ENCODE results near the gene SMIM44. TPM values are rescaled to one million over a fixed set of nuclear protein-coding genes. Genes with fewer than 3 reads are reported as not detected.

SMIM44 gene
- total and polyA plus RNA-seq, 9 of the 15 experiments (the other 6 are each of a cell fraction or from before 2014, with no cell fraction given) = not detected

DNA sequence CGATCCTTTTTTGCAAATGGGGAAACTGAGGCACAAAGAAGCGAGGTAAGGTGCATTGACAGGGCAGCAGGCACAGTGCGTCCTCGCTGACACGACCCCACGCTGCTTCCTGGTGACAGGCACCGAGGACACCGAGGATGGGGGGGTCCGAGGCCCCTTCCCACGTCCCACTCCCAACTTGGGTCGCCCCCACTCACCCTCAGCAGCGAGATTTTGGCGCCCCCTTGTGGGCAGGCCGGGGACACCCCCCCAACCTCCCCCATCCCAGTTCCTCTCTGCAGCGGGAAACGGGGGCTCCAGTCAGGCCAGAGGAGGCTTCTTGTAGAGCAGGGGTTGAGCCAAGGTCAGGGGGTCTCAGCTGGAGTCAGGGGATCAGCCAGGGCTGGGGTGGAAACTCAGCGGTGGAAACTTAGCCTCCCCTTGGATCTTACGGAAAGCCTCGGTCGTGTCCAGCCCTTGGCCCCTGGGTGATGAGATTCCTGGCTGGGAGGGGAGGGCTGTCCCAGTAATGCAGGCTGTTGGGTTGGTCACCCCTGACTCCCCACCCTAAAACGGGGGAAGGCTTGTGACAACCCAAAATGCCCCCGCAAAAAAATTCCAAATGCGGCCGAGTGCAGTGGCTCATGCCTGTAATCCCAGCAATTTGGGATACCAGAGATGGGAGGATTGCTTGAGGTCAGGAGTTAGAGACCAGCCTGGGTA lies 11.1 kb downstream of the SMIM44 start (continued):
- TF ChIP-seq, protein P1, sequence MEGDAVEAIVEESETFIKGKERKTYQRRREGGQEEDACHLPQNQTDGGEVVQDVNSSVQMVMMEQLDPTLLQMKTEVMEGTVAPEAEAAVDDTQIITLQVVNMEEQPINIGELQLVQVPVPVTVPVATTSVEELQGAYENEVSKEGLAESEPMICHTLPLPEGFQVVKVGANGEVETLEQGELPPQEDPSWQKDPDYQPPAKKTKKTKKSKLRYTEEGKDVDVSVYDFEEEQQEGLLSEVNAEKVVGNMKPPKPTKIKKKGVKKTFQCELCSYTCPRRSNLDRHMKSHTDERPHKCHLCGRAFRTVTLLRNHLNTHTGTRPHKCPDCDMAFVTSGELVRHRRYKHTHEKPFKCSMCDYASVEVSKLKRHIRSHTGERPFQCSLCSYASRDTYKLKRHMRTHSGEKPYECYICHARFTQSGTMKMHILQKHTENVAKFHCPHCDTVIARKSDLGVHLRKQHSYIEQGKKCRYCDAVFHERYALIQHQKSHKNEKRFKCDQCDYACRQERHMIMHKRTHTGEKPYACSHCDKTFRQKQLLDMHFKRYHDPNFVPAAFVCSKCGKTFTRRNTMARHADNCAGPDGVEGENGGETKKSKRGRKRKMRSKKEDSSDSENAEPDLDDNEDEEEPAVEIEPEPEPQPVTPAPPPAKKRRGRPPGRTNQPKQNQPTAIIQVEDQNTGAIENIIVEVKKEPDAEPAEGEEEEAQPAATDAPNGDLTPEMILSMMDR (IDR thresholded peaks at IDR 0.05 in 2 of 3, conservative IDR thresholded peaks at IDR 0.05 in 1 of 3; ENCODE audit: insufficient read depth in 2 of 3, low read depth in 1 of 3, low read length in 3 of 3) = peak; percentile 73 to 89 (median 88)
- TF ChIP-seq GATAD2A (IDR thresholded peaks at IDR 0.05) = no peak
- no peak for TF ChIP-seq MEF2D (tag; conservative IDR thresholded peaks at IDR 0.05; ENCODE audit: low read depth)
- no peak for TF ChIP-seq ZNF75A (CRISPR knock-in tag; IDR thresholded peaks at IDR 0.05)
- TF ChIP-seq, protein P2, sequence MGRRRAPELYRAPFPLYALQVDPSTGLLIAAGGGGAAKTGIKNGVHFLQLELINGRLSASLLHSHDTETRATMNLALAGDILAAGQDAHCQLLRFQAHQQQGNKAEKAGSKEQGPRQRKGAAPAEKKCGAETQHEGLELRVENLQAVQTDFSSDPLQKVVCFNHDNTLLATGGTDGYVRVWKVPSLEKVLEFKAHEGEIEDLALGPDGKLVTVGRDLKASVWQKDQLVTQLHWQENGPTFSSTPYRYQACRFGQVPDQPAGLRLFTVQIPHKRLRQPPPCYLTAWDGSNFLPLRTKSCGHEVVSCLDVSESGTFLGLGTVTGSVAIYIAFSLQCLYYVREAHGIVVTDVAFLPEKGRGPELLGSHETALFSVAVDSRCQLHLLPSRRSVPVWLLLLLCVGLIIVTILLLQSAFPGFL (CRISPR knock-in tag; IDR thresholded peaks at IDR 0.05) = no peak
- no peak for TF ChIP-seq ZNF76 (CRISPR knock-in tag; IDR thresholded peaks at IDR 0.05; ENCODE audit: borderline replicate concordance)
- no peak for TF ChIP-seq EWSR1 (IDR thresholded peaks at IDR 0.05; ENCODE audit: borderline replicate concordance, low read depth, partially characterized antibody)
- TF ChIP-seq FOXK1 (CRISPR knock-in tag; IDR thresholded peaks at IDR 0.05; ENCODE audit: borderline replicate concordance) = no peak
- TF ChIP-seq TGIF2 (CRISPR knock-in tag; IDR thresholded peaks at IDR 0.05) = no peak
- no peak for TF ChIP-seq HCFC1 (IDR thresholded peaks at IDR 0.05; ENCODE audit: low read depth, low read length)
- no peak for TF ChIP-seq ETV6 (IDR thresholded peaks at IDR 0.05; ENCODE audit: borderline replicate concordance in 1 of 2, low read depth in 2 of 2, low read length in 1 of 2)
- TF ChIP-seq ETV6 (CRISPR knock-in tag; IDR thresholded peaks at IDR 0.05; ENCODE audit: borderline replicate concordance) = no peak
- TF ChIP-seq, protein P3, sequence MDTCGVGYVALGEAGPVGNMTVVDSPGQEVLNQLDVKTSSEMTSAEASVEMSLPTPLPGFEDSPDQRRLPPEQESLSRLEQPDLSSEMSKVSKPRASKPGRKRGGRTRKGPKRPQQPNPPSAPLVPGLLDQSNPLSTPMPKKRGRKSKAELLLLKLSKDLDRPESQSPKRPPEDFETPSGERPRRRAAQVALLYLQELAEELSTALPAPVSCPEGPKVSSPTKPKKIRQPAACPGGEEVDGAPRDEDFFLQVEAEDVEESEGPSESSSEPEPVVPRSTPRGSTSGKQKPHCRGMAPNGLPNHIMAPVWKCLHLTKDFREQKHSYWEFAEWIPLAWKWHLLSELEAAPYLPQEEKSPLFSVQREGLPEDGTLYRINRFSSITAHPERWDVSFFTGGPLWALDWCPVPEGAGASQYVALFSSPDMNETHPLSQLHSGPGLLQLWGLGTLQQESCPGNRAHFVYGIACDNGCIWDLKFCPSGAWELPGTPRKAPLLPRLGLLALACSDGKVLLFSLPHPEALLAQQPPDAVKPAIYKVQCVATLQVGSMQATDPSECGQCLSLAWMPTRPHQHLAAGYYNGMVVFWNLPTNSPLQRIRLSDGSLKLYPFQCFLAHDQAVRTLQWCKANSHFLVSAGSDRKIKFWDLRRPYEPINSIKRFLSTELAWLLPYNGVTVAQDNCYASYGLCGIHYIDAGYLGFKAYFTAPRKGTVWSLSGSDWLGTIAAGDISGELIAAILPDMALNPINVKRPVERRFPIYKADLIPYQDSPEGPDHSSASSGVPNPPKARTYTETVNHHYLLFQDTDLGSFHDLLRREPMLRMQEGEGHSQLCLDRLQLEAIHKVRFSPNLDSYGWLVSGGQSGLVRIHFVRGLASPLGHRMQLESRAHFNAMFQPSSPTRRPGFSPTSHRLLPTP (IDR thresholded peaks at IDR 0.05; ENCODE audit: borderline replicate concordance, extremely low read depth, insufficient read length) = no peak
- TF ChIP-seq, protein P4, sequence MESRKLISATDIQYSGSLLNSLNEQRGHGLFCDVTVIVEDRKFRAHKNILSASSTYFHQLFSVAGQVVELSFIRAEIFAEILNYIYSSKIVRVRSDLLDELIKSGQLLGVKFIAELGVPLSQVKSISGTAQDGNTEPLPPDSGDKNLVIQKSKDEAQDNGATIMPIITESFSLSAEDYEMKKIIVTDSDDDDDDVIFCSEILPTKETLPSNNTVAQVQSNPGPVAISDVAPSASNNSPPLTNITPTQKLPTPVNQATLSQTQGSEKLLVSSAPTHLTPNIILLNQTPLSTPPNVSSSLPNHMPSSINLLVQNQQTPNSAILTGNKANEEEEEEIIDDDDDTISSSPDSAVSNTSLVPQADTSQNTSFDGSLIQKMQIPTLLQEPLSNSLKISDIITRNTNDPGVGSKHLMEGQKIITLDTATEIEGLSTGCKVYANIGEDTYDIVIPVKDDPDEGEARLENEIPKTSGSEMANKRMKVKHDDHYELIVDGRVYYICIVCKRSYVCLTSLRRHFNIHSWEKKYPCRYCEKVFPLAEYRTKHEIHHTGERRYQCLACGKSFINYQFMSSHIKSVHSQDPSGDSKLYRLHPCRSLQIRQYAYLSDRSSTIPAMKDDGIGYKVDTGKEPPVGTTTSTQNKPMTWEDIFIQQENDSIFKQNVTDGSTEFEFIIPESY (CRISPR knock-in tag; IDR thresholded peaks at IDR 0.05) = no peak
- TF ChIP-seq ZNF224 (CRISPR knock-in tag; IDR thresholded peaks at IDR 0.05) = no peak
- TF ChIP-seq ZNF766 (CRISPR knock-in tag; conservative IDR thresholded peaks at IDR 0.05) = no peak
- TF ChIP-seq, protein P5, sequence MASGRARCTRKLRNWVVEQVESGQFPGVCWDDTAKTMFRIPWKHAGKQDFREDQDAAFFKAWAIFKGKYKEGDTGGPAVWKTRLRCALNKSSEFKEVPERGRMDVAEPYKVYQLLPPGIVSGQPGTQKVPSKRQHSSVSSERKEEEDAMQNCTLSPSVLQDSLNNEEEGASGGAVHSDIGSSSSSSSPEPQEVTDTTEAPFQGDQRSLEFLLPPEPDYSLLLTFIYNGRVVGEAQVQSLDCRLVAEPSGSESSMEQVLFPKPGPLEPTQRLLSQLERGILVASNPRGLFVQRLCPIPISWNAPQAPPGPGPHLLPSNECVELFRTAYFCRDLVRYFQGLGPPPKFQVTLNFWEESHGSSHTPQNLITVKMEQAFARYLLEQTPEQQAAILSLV (tag; IDR thresholded peaks at IDR 0.05) = no peak
- no peak for TF ChIP-seq ZNF77 (CRISPR knock-in tag; IDR thresholded peaks at IDR 0.05)

Data from K562 (cell line).